ENCODE results near the gene CC2D2A.

DNA sequence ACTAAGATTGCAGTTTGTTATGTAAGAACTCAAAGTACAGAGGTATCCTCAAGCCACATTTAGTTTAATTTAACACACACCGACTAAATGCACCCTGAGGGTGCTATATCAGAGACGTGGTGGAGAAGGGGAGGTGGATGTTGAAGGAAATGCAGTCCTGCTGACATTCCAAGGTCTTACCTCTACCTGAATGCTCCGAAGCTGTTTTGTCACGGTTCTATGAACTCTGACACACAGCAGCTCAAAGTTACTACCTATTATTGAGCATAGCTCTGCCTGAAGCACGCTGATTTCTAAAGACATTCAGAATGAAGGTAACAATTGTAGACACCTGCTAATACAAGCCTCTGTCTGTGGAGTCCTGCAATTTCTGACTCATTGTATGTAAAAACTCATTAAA is 6.7 kb downstream of the CC2D2A start:
- TF ChIP-seq POLR2AphosphoS5 (IDR thresholded peaks at IDR 0.05; ENCODE audit: low read depth, low read length) (no peak), POLR2A (IDR thresholded peaks at IDR 0.05; ENCODE audit: low read depth, low read length) (no peak)

Measured in GM12891 (cell line).